Panc1 (cell line): ENCODE data around the gene GOLGA3. TPM values are rescaled to one million over a fixed set of nuclear protein-coding genes. Genes with fewer than 3 reads are reported as not detected.

Experiments used
- ATAC-seq: fragments of 200-7000 bp; cut with Tn5 transposase; 2 replicates; pipeline ENCODE4 v1.9.1; 2020; ENCODE audit warnings: mild to moderate bottlenecking, moderate library complexity
- BruUV-seq: library from RNA; stranded (reverse); fragments of 400-500 nt; replicated peaks from 2 replicates; lab custom pipeline; 2021; lab: Mats Ljungman, UMichigan
- CTCF ChIA-PET: fragments of 300-600 bp; sonication (Branson Sonifier 250); formaldehyde crosslinking; loops from one replicate; lab custom pipeline; 2022; ENCODE audit warnings: antibody characterized with exemption; lab: Charles Lee
- POLR2A ChIA-PET: fragments of 300-600 bp; sonication (Branson Sonifier 250); formaldehyde crosslinking; loops from one replicate; lab custom pipeline; 2022; ENCODE audit warnings: antibody characterized with exemption; lab: Charles Lee
- DNase-seq: peaks from one replicate; pipeline ENCODE4 v3.0.0-alpha.2; 2010; ENCODE audit warnings: low read depth, low spot score
- H3K27ac ChIP-seq: 2 replicates; pipeline ENCODE4 v1.5.1; 2011; ENCODE audit warnings: mild to moderate bottlenecking, low read length, inconsistent platforms
- H3K27me3 ChIP-seq: fragments of 200-500 bp; sonication (Bioruptor generic); 2 replicates; pipeline ENCODE4 v1.6.0; 2014; ENCODE audit warnings: low read length, inconsistent platforms; ENCODE audit not compliant: control insufficient read depth, insufficient read depth
- H3K36me3 ChIP-seq: fragments of 200-500 bp; sonication (Bioruptor generic); 2 replicates; pipeline ENCODE4 v1.5.1; 2014; ENCODE audit warnings: inconsistent platforms, mild to moderate bottlenecking, low read length, moderate library complexity; ENCODE audit not compliant: control insufficient read depth, insufficient read depth
- H3K4me1 ChIP-seq: 2 replicates; pipeline ENCODE4 v1.5.1; 2011; ENCODE audit warnings: inconsistent platforms, mild to moderate bottlenecking, low read length, moderate library complexity; ENCODE audit not compliant: control insufficient read depth, insufficient read depth
- H3K4me3 ChIP-seq, 2 experiments: 2 replicates each; pipeline ENCODE4 v1.5.1; 2011 to 2012; ENCODE audit warnings: low read depth in 2 of 2, low read length in 2 of 2, mild to moderate bottlenecking in 2 of 2, inconsistent platforms in 1 of 2, moderate library complexity in 1 of 2
- H3K9me3 ChIP-seq: fragments of 200-500 bp; sonication (Bioruptor generic); 2 replicates; pipeline ENCODE4 v1.5.1; 2014; ENCODE audit warnings: low read depth, mild to moderate bottlenecking, inconsistent platforms, low read length, moderate library complexity; ENCODE audit not compliant: control insufficient read depth, insufficient read depth
- CTCF ChIP-seq: fragments of 450-650 bp; IDR thresholded peaks from 2 replicates; pipeline ENCODE4 v1.5.1; 2017; ENCODE audit warnings: mild to moderate bottlenecking
- POLR2AphosphoS5 ChIP-seq: IDR thresholded peaks from 2 replicates; pipeline ENCODE4 v1.6.1; 2012; ENCODE audit warnings: mild to moderate bottlenecking, low read depth, low read length, moderate library complexity
- REST ChIP-seq, 2 experiments: IDR thresholded peaks; 2 replicates each; pipeline ENCODE4 v1.6.1; 2011 to 2012; ENCODE audit warnings: low read depth in 2 of 2, control low read depth in 1 of 2, low read length in 1 of 2, mild to moderate bottlenecking in 1 of 2, moderate library complexity in 1 of 2; ENCODE audit not compliant: insufficient read depth in 1 of 2
- SIN3A ChIP-seq: IDR thresholded peaks from 2 replicates; pipeline ENCODE4 v1.6.1; 2012; ENCODE audit warnings: low read depth, mild to moderate bottlenecking, low read length, moderate library complexity, borderline replicate concordance; ENCODE audit not compliant: insufficient read depth
- TCF7L2 ChIP-seq: IDR thresholded peaks from 2 replicates; pipeline ENCODE4 v1.6.1; 2011; ENCODE audit warnings: mild to moderate bottlenecking, low read depth, low read length, inconsistent platforms
- in situ Hi-C: cut with HindIII; loops from 2 replicates; pipeline ENCODE4 v1.10.0; 2016; ENCODE audit warnings: low sequenced_read_pairs, low pct_unique_long_range_greater_than_20kb
- intact Hi-C: fragments of 100-400 bp; cut with micrococcal nuclease; formaldehyde crosslinking; loops from one replicate; pipeline ENCODE4 v1.10.0; 2022; ENCODE audit not compliant: unreplicated experiment
- total RNA-seq: library from RNA; stranded (reverse); gene quantifications from one replicate; pipeline ENCODE4 v1.2.1, GENCODE V29; 2021; ENCODE audit not compliant: unreplicated experiment

Gene GOLGA3
- total RNA-seq, 1 experiment from 2014 or later = 61.1 TPM

GRCh38 chr12:132747896-132748295 lies 80.8 kb downstream of the GOLGA3 start:
- Histone ChIP-seq H3K27ac (no peak overlapping the region), H3K36me3 (peaks cover 33% of the 10 kb centered on the region), H3K27me3 (no peaks in the 10 kb centered on the region), H3K9me3 (no peaks in the 10 kb centered on the region), H3K4me1 (no peaks in the 10 kb centered on the region), H3K4me3 (no peak overlapping the region)
- no TSS peak for BruUV-seq
- no peak for TF ChIP-seq POLR2AphosphoS5
- TF ChIP-seq CTCF = no peak
- no peak for TF ChIP-seq TCF7L2
- no peak for TF ChIP-seq REST (IDR thresholded peaks at IDR 0.05; ENCODE audit: insufficient read depth in 1 of 2, low read depth in 2 of 2, low read length in 1 of 2)
- no peak for TF ChIP-seq SIN3A
- ChIA-PET CTCF (no interaction called here), POLR2A (no interaction called here)
- no peak for DNase-seq
- no peak for ATAC-seq
- in situ Hi-C loops (no loop called here), intact Hi-C loops (no loop called here)

GRCh38 chr12:132747395-132747794 lies 81.3 kb downstream of the GOLGA3 start:
- Histone ChIP-seq H3K4me1 (no peaks in the 10 kb centered on the region), H3K27ac (no peak overlapping the region), H3K27me3 (no peaks in the 10 kb centered on the region), H3K36me3 (peaks cover 35% of the 10 kb centered on the region), H3K9me3 (no peaks in the 10 kb centered on the region), H3K4me3 (no peak overlapping the region)
- intact Hi-C loops (no loop called here), in situ Hi-C loops (no loop called here)
- BruUV-seq = no TSS peak
- TF ChIP-seq CTCF = no peak
- no peak for TF ChIP-seq SIN3A
- TF ChIP-seq TCF7L2 = no peak
- no peak for TF ChIP-seq REST (IDR thresholded peaks at IDR 0.05; ENCODE audit: insufficient read depth in 1 of 2, low read depth in 2 of 2, low read length in 1 of 2)
- TF ChIP-seq POLR2AphosphoS5 = no peak
- ChIA-PET POLR2A (no interaction called here), CTCF (no interaction called here)
- DNase-seq = no peak
- ATAC-seq = no peak
